HepG2 (cell line): ENCODE data around the gene INF2. TPM values are rescaled to one million over a fixed set of nuclear protein-coding genes. Genes with fewer than 3 reads are reported as not detected.
A peak's percentile ranks its signal among the peaks of the same experiment; 100 is the strongest.

ENCODE experiments used
- IRF1 ChIP-seq: sonication (generic); formaldehyde crosslinking; IDR thresholded peaks from 2 replicates; pipeline ENCODE4 v1.4.0; 2020; ENCODE audit warnings: low read depth, mild to moderate bottlenecking, missing genetic modification reagents
- KDM1A ChIP-seq: IDR thresholded peaks from 2 replicates; pipeline ENCODE4 v1.6.1; 2016; ENCODE audit warnings: missing compliant biosample characterization
- LRRFIP1 ChIP-seq: sonication (generic); formaldehyde crosslinking; conservative IDR thresholded peaks from 2 replicates; pipeline ENCODE4 v1.4.0; 2020; ENCODE audit warnings: missing genetic modification reagents
- MAFG ChIP-seq: sonication (generic); formaldehyde crosslinking; IDR thresholded peaks from 2 replicates; pipeline ENCODE4 v1.5.1; 2020; ENCODE audit warnings: mild to moderate bottlenecking, missing genetic modification reagents
- NFAT5 ChIP-seq: sonication (generic); formaldehyde crosslinking; IDR thresholded peaks from 2 replicates; pipeline ENCODE4 v1.4.0; 2020; ENCODE audit warnings: missing genetic modification reagents
- RELA ChIP-seq: sonication (generic); formaldehyde crosslinking; IDR thresholded peaks from 2 replicates; pipeline ENCODE4 v1.4.0; 2020; ENCODE audit warnings: missing genetic modification reagents
- ZC3H13 ChIP-seq: sonication (generic); formaldehyde crosslinking; IDR thresholded peaks from 2 replicates; pipeline ENCODE4 v1.8.1; 2023; ENCODE audit warnings: mild to moderate bottlenecking, missing genetic modification reagents, moderate library complexity
- ZKSCAN5 ChIP-seq: sonication (generic); formaldehyde crosslinking; IDR thresholded peaks from 2 replicates; pipeline ENCODE4 v1.5.1; 2020; ENCODE audit warnings: mild to moderate bottlenecking, missing genetic modification reagents
- ZNF230 ChIP-seq: sonication (generic); formaldehyde crosslinking; IDR thresholded peaks from 2 replicates; pipeline ENCODE4 v1.4.0; 2020; ENCODE audit warnings: mild to moderate bottlenecking, missing genetic modification reagents
- ZNF414 ChIP-seq: sonication (generic); formaldehyde crosslinking; IDR thresholded peaks from 2 replicates; pipeline ENCODE4 v1.5.0; 2020; ENCODE audit warnings: missing genetic modification reagents
- ZNF546 ChIP-seq: sonication (generic); formaldehyde crosslinking; conservative IDR thresholded peaks from 2 replicates; pipeline ENCODE4 v1.8.1; 2023; ENCODE audit warnings: mild to moderate bottlenecking, missing genetic modification reagents
- ZNF564 ChIP-seq: sonication (generic); formaldehyde crosslinking; IDR thresholded peaks from 2 replicates; pipeline ENCODE4 v1.8.1; 2023; ENCODE audit warnings: mild to moderate bottlenecking, missing genetic modification reagents
- ZNF569 ChIP-seq: sonication (generic); formaldehyde crosslinking; IDR thresholded peaks from 2 replicates; pipeline ENCODE4 v1.5.0; 2020; ENCODE audit warnings: mild to moderate bottlenecking, missing genetic modification reagents, moderate library complexity, borderline replicate concordance
- ZNF605 ChIP-seq: sonication (generic); formaldehyde crosslinking; IDR thresholded peaks from 2 replicates; pipeline ENCODE4 v1.8.0; 2022; ENCODE audit warnings: mild to moderate bottlenecking, missing genetic modification reagents
- ZNF749 ChIP-seq: sonication (generic); formaldehyde crosslinking; IDR thresholded peaks from 2 replicates; pipeline ENCODE4 v1.8.0; 2022; ENCODE audit warnings: mild to moderate bottlenecking, missing genetic modification reagents, moderate library complexity, borderline replicate concordance
- ZNF839 ChIP-seq: sonication (generic); formaldehyde crosslinking; IDR thresholded peaks from 2 replicates; pipeline ENCODE4 v1.4.0; 2020; ENCODE audit warnings: missing genetic modification reagents, mild to moderate bottlenecking, borderline replicate concordance
- polyA plus RNA-seq, 8 experiments: library from polyadenylated mRNA; depleted of rRNA in 3 of 8; stranded (reverse) in 7 of 8; unstranded in 1 of 8; fragments of >200 nt; fragmentation: Illumina TruSeq in 4 of 8; extraction: Trizol in 4 of 8; gene quantifications; 2 replicates each; pipeline versions ENCODE4 v1.2.1 to v1.2.3, GENCODE V29; 2011 to 2016; ENCODE audit warnings: low read depth in 4 of 8, missing spikeins in 1 of 8, mixed read lengths in 1 of 8; ENCODE audit not compliant: insufficient read depth in 1 of 8
- total RNA-seq, 5 experiments: library from RNA; depleted of rRNA; stranded (reverse); fragments of >200 nt; fragmentation: Illumina TruSeq; extraction: Trizol; gene quantifications; 2 replicates each; pipeline ENCODE4 v1.2.3, GENCODE V29; 2016; ENCODE audit warnings: low read depth in 1 of 5

The INF2 gene
- total and polyA plus RNA-seq, 2 of the 13 experiments (the other 11 are each of a cell fraction or from before 2014, with no cell fraction given), result 16.4 to 26.4 TPM

- TF ChIP-seq NFAT5 (CRISPR knock-in tag) (no peak), ZNF230 (CRISPR knock-in tag) (peak; percentile 83; the same call in 1 of the 2 replicates), ZC3H13 (peak; percentile 58; the same call in 1 of the 2 replicates), ZNF564 (CRISPR knock-in tag) (no peak), ZNF605 (peak; percentile 48; the same call in 1 of the 2 replicates), MAFG (CRISPR knock-in tag) (no peak), RELA (CRISPR knock-in tag) (no peak), ZNF749 (CRISPR knock-in tag) (peak; percentile 97), ZNF569 (CRISPR knock-in tag) (no peak), KDM1A (CRISPR knock-in tag) (peak; percentile 53; the same call in 1 of the 2 replicates), IRF1 (no peak), ZNF839 (CRISPR knock-in tag) (no peak), ZNF414 (CRISPR knock-in tag) (no peak; the same call in 1 of the 2 replicates), LRRFIP1 (CRISPR knock-in tag) (no peak), ZKSCAN5 (CRISPR knock-in tag) (0 out of 2 replicates have a peak, but pooled peaks have one; percentile 36), ZNF546 (CRISPR knock-in tag) (peak; percentile 80; the same call in 1 of the 2 replicates)
Measured at GRCh38 chr14:104734991-104735779, 45.8 kb downstream of the INF2 start (continued).
